Activated B cell treated with CpG ODN at 0.5 μM for 24 hours (primary cell): ENCODE data around the gene ZNF385A. TPM values are rescaled to one million over a fixed set of nuclear protein-coding genes. Genes with fewer than 3 reads are reported as not detected.

Experiments
- ATAC-seq: fragments of 200-7000 bp; cut with Tn5 transposase; one replicate; pipeline ENCODE4 v1.10.0; 2021; ENCODE audit warnings: low read depth, mild to moderate bottlenecking, moderate library complexity
- CTCF ChIA-PET: fragments of 350-600 bp; sonication (Branson Sonifier 250); formaldehyde crosslinking; loops from one replicate; lab custom pipeline; 2021; ENCODE audit warnings: antibody characterized with exemption; lab: Charles Lee
- POLR2A ChIA-PET: fragments of 350-600 bp; sonication (Branson Sonifier 250); formaldehyde crosslinking; loops from one replicate; lab custom pipeline; 2021; ENCODE audit warnings: antibody characterized with exemption; lab: Charles Lee
- DNase-seq: peaks from one replicate; pipeline ENCODE4 v3.0.0; 2022
- H3K27ac Mint-ChIP-seq: one replicate; pipeline ENCODE4 v1.8.0; 2020; ENCODE audit warnings: mixed read lengths
- H3K27me3 Mint-ChIP-seq: one replicate; pipeline ENCODE4 v1.8.0; 2021; ENCODE audit warnings: mixed read lengths
- H3K36me3 Mint-ChIP-seq: one replicate; pipeline ENCODE4 v1.8.0; 2021; ENCODE audit warnings: low read depth, mixed read lengths
- H3K4me1 Mint-ChIP-seq: one replicate; pipeline ENCODE4 v1.8.0; 2021; ENCODE audit warnings: mixed read lengths
- H3K4me3 Mint-ChIP-seq: one replicate; pipeline ENCODE4 v1.8.0; 2020; ENCODE audit warnings: mild to moderate bottlenecking, mixed read lengths
- H3K9me3 Mint-ChIP-seq: one replicate; pipeline ENCODE4 v1.8.0; 2020; ENCODE audit warnings: mixed read lengths
- CTCF ChIP-seq: fragments of 200-600 bp; IDR thresholded peaks from one replicate; pipeline ENCODE4 v1.8.0; 2022; ENCODE audit warnings: antibody characterized with exemption, mild to moderate bottlenecking
- intact Hi-C: fragments of 100-400 bp; cut with micrococcal nuclease; formaldehyde crosslinking; loops from one replicate; pipeline ENCODE4 v1.15.1; 2024
- total RNA-seq: library from RNA; stranded (reverse); gene quantifications from 2 replicates; pipeline ENCODE4 v1.2.3, GENCODE V29; 2022

The ZNF385A gene
- total RNA-seq, 1 donor from 2014 or later: 5.0 TPM

GRCh38 chr12:54424224-54424623 is 39.7 kb upstream of the ZNF385A start:
- H3K27ac Mint-ChIP-seq: no peak overlapping the region
- no peak for ATAC-seq

DNA sequence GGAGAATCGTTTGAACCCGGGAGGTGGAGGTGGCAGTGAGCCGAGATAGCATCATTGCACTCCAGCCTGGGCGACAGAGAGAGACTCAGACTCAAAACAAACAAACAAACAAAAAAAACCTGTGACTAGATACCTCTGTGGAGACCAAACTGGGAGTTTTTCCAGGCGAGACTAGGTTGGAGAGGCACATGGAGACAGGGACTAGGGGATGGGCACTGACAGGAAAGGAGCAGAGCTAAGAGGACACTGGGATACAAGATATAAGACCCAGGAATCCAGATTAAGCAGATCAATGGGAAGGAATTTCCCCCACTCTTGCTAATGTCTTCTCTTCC is 39.2 kb upstream of the ZNF385A start:
- Mint-ChIP-seq H3K36me3 (no peaks in the 10 kb centered on the region), H3K9me3 (no peaks in the 10 kb centered on the region), H3K27me3 (peaks cover 42% of the 10 kb centered on the region), H3K4me3 (no peak overlapping the region), H3K4me1 (peaks cover 21% of the 10 kb centered on the region), H3K27ac (no peak overlapping the region)
- ChIA-PET POLR2A (no interaction called here), CTCF (interaction anchor here (1.9 kb wide), 1 partner anchor 16 kb away, joined by 6 read pairs; no protein-coding TSS in a partner anchor)
- no peak for DNase-seq
- intact Hi-C loops: no loop called here
- TF ChIP-seq CTCF: no peak
- no peak for ATAC-seq

More at GRCh38 chr12:54424224-54424623, 39.7 kb upstream of the ZNF385A start:
- no peak for DNase-seq
- Mint-ChIP-seq H3K9me3 (no peaks in the 10 kb centered on the region), H3K27me3 (peaks cover 42% of the 10 kb centered on the region), H3K4me1 (peaks cover 20% of the 10 kb centered on the region), H3K4me3 (no peak overlapping the region), H3K36me3 (no peaks in the 10 kb centered on the region)
- no peak for TF ChIP-seq CTCF
- intact Hi-C loops: no loop called here
- POLR2A ChIA-PET: no interaction called here
- CTCF ChIA-PET: interaction anchor here (0.7 to 1.9 kb wide), 2 partner anchors 15 to 20 kb away, joined by 3 to 6 read pairs; no protein-coding TSS in a partner anchor

DNA sequence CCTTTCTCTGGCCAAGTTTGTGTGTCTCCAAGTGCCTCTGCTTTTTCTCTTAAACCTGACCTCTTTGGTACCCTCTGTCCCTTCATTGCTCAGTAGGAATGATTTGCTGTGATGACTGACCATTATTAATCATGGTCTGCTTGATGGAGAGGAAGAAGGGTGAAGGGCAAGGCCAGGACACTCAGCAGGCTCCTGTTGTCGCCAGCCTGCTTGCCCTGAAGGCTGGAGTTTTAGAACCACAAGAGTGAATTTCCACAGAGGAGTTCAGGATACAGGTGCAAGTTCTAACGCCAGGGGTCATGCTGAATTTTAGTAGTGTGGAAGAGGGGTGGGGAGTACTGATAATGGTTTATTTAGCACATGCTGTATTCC is 37.3 kb upstream of the ZNF385A start:
- no peak for DNase-seq
- Mint-ChIP-seq H3K27ac (no peak overlapping the region), H3K4me3 (no peak overlapping the region), H3K4me1 (peaks cover 30% of the 10 kb centered on the region), H3K27me3 (peaks cover 40% of the 10 kb centered on the region), H3K9me3 (no peaks in the 10 kb centered on the region), H3K36me3 (no peaks in the 10 kb centered on the region)
- TF ChIP-seq CTCF: no peak
- intact Hi-C loops: loop anchor here (1.0 kb wide), 1 partner anchor 9 kb away; no protein-coding TSS in a partner anchor
- POLR2A ChIA-PET: no interaction called here
- ATAC-seq: no peak
- CTCF ChIA-PET: no interaction called here

GRCh38 chr12:54421175-54421878 is 36.8 kb upstream of the ZNF385A start:
- DNase-seq (no peak), ATAC-seq (no peak)
- ChIA-PET CTCF (interaction anchor here (1.9 kb wide), 1 partner anchor 22 kb away, joined by 6 read pairs; no protein-coding TSS in a partner anchor), POLR2A (interaction anchor here (0.6 kb wide), 2 partner anchors 77 to 694 kb away, joined by 3 to 6 read pairs; partner anchors contain the start of gene CALCOCO1)
- Mint-ChIP-seq H3K4me3 (no peak overlapping the region), H3K27me3 (peaks cover 34% of the 10 kb centered on the region), H3K27ac (no peak overlapping the region), H3K4me1 (peaks cover 35% of the 10 kb centered on the region), H3K36me3 (no peaks in the 10 kb centered on the region), H3K9me3 (no peaks in the 10 kb centered on the region)
- no peak for TF ChIP-seq CTCF
- intact Hi-C loops: loop anchor here (1.0 kb wide), 1 partner anchor 8 kb away; no protein-coding TSS in a partner anchor

GRCh38 chr12:54420766-54421144 is 36.2 kb upstream of the ZNF385A start:
- intact Hi-C loops: loop anchor here (1.0 kb wide), 1 partner anchor 7 kb away; no protein-coding TSS in a partner anchor
- no peak for ATAC-seq
- DNase-seq: no peak
- H3K27ac Mint-ChIP-seq: no peak overlapping the region
- CTCF ChIA-PET: interaction anchor here (1.9 kb wide), 1 partner anchor 21 kb away, joined by 6 read pairs; no protein-coding TSS in a partner anchor
- no peaks in the 10 kb centered on the region for H3K36me3 Mint-ChIP-seq
- peaks cover 29% of the 10 kb centered on the region for H3K27me3 Mint-ChIP-seq
- no peak for TF ChIP-seq CTCF
- POLR2A ChIA-PET: interaction anchor here (0.6 to 0.7 kb wide), 3 partner anchors 78 to 735 kb away, joined by 3 to 6 read pairs (median 4); partner anchors contain the start of gene CALCOCO1
- H3K9me3 Mint-ChIP-seq: no peaks in the 10 kb centered on the region
- H3K4me1 Mint-ChIP-seq: peaks cover 41% of the 10 kb centered on the region
- peak overlapping the region; percentile 38 for H3K4me3 Mint-ChIP-seq
